ENCODE results near the gene HENMT1.
A peak's percentile ranks its signal among the peaks of the same experiment; 100 is the strongest.
"Not testable (repeated sequence)": the region's sequence is repeated elsewhere in the genome, so short reads cannot be mapped to it uniquely, and the experiment has no call there.

Gene HENMT1

GRCh38 chr1:108661030-108661609, at the start of gene HENMT1:
Gene HENMT1, minus strand, starts transcription at chr1:108661093. Its CDS starts 1,209 bp downstream, at chr1:108659884.
- peak; percentile 81 for DNase-seq

DNA sequence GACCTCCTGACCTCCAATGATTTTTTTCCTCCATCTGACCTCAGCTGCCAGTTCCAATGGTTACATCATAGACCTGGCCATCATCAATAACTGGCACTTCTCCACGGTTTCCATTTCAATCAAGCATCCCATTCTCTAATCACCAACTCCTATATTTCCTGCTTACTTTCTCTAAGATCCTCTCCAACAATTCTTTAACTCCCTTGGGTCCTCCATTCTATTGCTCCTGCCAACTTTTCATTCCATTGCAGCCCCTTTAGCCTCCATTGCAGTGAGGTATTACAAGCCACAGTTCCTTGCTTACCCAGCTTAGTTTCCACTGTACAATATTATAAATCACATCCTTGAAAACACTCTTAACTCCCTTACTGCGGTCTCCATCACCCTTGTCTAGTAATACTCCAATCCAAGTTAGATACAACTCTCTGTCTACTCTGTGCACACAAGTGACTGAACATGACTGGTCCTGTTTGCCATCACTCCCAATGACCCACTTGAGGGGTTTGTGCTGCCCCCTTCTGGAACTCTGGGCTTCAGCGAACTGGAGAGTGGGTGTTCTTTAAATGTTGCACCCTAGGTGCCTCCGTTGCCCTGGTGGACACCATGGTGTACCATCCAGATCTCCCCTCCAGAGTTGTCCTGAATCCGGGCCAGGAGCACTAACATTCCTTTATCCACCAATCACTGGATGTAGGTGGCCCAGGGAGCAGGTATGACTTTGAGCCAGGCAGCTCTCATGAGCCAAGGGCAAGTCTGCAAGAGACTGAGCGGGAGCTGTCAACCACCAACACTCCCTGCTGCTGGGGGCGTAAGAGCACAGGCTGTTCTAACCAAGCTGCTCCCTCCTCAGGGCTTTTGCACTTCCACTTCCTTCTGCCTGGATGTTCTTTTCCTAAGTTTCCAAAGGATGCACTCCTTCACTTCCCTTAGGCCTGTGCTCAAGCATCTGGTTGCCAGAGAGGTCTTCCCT, 48.1 kb upstream of the HENMT1 start:
- peak; percentile 63 for DNase-seq

DNA sequence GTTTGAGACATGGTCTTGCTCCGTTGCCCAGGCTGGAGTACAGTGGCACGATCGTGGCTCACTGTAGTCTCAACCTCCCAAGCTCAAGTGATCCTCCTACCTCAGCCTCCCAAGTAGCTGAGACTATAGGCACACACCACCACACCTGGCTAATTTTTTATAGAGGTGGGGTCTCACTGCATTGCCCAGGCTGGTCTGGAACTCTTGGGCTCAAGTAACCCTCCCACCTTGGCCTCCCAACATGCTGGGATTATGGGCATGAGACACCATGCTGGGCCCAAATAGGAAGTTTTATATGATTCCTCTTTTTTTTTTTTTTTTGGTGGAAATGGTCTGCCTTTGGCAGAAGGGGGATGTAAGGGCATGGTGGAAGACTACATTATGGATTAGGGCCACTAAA, 45.8 kb upstream of the HENMT1 start:
- DNase-seq: no peak

- DNase-seq: no peak
These were observed 43.6 kb upstream of the HENMT1 start for GRCh38 chr1:108704496-108704895.

DNA sequence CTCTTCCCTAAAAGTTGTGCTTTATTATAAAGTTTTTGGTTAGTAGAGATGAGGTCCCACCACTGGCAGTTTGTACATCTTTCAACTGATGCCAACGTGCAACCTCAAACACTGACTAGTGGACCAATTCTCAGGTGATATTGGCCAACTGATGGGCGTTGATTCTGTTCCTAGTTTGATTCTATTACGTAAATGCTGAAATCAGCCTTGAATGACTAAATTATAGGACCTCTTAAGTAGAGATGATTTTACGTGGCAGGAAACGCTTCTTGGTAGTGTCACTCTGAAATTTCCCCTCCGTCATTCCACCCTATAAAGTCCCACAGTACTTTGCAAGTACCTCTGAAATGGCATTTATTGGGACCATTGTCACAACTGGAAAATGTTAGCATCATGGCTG, 43.0 kb upstream of the HENMT1 start:
- DNase-seq: peak; percentile 30

- not testable (repeated sequence) for DNase-seq
These were observed 41.2 kb upstream of the HENMT1 start for GRCh38 chr1:108702109-108702508.

- no peak for DNase-seq
These were observed 40.4 kb upstream of the HENMT1 start for GRCh38 chr1:108701176-108701849.

- DNase-seq: no peak
These were observed 38.8 kb upstream of the HENMT1 start for GRCh38 chr1:108699375-108700332.

DNA sequence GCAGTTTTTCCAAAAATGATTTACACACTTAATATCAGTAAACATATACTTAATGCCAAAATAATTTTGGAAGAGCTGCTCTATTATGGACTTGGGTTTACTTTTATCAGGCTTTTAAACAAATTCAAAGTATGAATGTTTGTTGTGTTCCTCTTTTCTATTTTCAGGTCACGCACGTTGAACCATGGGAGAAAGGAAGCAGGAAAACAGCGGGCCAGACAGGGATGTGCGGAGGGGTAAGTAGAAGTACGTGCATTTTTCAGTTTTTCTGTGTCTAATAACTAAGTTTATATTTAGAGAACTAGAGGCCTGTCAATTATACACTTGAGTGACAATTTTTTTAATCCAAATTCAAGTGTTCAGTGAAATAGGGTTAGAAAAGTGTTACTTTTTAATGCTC, 34.6 kb upstream of the HENMT1 start:
- DNase-seq: no peak

DNA sequence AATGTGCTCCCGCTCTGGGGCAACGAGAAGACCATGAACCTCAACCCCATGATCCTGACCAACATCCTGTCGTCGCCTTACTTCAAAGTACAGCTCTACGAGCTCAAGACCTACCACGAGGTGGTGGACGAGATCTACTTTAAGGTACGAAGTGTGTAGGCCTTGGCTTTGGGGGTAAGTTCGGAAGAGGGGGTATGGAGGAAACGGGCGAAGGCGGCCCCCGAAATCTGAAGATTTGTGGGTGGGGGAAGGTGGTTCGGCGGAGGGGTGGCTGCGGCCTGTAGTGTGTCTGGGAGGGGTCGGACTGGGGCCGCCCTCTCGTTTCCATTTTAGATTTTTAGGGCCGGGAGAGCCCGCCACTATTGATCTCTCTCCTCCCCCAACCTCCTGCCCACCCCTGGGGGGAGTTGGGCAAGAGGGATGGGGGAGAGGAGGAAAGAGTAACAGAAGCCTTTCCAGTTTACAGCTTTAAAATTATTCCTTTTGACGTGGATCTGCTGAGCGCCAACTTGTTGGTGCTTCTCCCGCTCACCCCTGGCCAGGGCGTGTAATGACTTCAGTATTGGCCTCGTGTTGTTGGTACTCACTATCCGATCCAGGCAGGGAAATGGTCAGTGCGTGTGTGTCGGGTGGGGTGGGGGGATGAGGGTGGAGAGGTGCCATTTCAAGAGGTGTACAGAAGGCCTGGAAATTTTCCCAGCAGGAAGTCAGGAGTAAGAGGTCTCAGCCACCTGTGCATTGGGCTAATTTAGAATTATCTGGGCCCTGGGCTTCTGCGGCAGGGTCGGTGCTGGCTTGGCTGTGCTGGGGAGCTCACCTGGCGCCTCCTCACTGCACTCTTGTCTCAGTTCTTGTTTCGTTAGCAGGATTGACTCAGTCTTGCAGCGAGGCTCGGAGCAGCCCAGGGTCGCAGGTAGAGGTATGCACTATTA, 32.1 kb upstream of the HENMT1 start:
- DNase-seq: peak; percentile 65

DNA sequence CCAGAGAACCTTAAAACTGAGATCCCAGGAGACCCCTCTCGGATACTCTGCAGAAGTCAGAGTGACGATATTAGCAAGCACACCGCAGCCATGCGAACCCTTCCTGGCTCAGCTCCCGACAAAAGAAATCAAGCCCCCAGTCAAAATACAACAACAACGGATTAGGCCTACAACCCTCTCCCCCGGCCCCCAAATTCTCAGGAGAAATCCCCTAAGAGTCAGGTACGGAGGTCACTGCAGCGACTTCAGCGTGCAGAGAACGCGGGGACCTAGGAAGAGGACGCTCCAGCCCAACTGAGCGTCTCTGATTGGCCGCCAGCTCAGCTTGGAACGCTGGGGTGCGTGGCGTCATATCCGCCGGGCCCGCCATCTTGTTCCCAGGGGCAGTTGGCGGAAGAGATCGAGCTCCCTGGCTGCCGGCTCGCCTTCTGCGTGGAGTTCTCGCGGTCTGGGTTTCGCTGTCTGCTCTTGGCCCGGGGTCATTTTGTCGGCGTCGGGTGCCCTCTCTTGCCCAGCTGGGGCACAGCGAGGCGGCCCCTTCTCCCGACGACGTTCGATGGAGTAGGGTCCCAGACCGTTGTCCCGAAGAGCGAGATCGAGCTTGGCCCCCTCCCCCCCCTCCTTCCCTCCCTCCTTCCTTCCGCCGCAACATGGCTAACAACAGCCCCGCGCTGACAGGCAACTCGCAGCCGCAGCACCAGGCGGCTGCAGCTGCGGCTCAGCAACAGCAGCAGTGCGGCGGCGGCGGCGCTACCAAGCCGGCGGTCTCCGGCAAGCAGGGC, 31.2 kb upstream of the HENMT1 start, which contains the start of gene PRPF38B:
PRPF38B (plus strand) TSS at position 369 of the 782 bp plus-strand sequence; CDS start at position 651, 282 bp downstream.
- peak; percentile 95 for DNase-seq

DNA sequence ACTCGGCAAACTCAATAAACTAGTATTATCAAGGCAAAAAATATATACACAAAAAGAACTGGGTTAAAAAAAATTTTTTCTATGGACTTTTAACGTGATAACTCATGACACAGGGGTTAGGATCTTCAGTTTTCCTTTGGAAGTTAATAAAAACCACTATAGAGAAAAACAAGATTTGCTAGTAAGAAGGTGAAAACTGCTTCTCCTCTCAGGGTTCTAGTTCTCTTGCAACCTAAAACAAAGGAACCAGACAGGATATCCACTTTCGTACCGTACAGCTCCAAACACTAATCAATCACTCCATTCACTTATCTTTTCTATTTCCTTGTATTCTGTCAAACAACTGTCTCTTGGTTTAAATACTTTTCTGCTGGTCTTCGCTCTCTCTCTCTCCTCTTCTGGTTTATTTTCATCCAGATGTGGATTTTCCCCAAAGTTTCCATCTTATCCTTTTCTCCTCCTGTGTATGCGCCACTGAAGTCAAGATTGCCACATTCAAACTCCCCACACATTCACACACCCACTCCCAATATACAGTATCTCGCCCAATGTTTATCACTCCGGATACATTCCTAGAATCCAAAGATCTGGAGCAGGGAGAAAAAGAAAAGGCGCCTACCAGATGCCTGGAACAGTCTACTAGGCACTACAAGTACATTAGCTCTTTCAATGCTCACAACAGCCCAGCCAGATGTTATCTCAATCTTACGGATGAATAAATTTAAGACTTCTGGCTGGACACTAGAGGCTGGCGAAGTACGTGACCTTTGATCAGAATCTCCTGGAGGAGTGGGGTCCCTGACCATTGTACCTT, 30.4 kb upstream of the HENMT1 start:
- DNase-seq: no peak

- DNase-seq: no peak
These were observed 25.9 kb upstream of the HENMT1 start for GRCh38 chr1:108686614-108687313.

GRCh38 chr1:108685529-108685928, 24.6 kb upstream of the HENMT1 start:
- no peak for DNase-seq

DNA sequence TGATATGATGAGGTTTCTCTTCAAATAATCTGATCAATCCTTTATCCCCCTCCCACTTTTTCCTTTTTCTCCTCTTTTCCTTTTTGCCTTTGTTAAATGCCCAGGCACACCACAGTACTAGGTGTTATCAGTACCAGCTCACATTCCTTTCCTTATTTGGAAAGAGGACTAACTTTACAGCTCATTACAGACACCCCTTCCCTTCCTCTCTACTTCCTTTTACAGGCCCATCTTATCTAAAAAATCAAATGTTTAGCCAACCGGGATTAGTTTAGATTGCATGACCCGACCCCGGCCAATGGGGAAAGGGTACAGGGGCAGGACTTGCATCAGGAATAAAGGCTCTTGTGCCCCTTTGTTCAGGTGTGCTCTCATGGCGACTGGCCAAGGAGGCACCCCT, 20.8 kb upstream of the HENMT1 start:
- not testable (repeated sequence) for DNase-seq

DNA sequence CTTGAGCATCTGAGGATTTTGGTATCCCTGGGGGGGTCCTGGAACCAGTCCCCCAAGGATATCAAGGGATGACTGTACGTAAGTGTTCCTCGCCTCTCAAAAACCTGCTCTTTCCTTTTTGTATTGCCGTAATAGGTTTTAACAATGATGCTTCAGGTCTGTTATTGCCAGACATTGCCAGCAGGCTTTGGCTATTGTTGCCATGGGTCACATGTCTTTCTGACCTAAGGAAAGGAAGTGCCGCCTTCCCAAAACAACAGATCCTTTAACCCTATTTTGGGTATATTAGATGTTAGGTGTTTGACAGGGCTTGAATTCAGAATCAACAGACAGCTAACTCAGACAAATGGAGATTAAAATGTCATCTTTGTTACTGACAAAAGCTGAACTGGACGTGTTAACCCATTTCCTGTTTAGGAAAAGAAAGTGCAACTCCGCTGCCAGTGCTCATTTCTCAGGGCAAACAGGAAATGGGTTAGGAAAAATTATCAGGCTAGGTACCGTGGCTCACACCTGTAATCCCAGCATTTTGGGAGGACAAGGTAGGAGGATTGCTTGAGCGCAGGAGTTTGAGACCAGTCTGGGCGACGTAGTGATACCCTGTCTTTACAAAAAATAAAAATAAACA, 18.8 kb upstream of the HENMT1 start:
- DNase-seq: no peak

GRCh38 chr1:108678706-108679105, 17.8 kb upstream of the HENMT1 start:
- no peak for DNase-seq

GRCh38 chr1:108671143-108671542, 10.2 kb upstream of the HENMT1 start:
- DNase-seq: no peak
